NK-92 (cell line): ENCODE results near the gene FADS1.

Source experiments
- DNase-seq: peaks from one replicate; lab custom pipeline; 2025; ENCODE audit not compliant: unreplicated experiment; lab: John Stamatoyannopoulos, UW

Gene FADS1

DNA sequence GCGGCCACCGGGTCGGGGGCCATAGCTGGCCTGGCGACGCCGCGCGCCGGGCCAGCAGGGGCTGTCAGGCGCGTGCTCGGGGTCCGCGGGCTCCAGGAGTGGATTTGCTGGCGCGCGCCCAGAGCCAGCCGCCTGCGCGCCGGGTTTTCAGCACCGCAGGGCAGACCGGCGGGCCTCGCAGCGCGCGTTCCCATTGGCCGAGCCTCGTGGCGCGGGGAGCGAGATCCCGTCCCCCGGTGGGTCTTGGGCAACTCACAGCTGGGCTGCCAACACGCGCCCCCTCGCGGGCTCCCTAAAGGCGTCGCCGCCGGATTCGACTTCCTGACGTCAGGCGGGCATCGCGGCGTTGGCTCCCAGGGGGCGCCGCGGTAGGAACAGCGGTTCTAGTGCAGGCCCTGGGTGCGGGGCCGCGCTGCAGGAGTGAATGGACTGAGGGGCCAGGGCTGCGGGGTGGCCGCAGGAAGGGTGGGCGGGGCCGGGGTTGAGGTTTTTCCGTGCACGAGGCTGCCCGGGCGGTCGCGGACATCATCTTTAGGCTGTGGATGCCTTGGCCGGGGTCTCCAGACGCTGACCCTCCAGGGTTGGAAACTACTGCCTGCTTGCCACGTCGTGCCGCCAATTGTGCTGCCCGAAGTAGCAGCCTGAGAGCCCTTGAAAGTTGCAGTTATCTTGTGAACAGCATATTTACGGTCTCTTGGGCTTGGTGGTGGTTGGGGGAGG lies at the start of gene FADS1:
FADS1 (minus strand) TSS at position 268 of the 720 bp plus-strand sequence; CDS start at position 194, 74 bp downstream.
- DNase-seq = no peak

DNA sequence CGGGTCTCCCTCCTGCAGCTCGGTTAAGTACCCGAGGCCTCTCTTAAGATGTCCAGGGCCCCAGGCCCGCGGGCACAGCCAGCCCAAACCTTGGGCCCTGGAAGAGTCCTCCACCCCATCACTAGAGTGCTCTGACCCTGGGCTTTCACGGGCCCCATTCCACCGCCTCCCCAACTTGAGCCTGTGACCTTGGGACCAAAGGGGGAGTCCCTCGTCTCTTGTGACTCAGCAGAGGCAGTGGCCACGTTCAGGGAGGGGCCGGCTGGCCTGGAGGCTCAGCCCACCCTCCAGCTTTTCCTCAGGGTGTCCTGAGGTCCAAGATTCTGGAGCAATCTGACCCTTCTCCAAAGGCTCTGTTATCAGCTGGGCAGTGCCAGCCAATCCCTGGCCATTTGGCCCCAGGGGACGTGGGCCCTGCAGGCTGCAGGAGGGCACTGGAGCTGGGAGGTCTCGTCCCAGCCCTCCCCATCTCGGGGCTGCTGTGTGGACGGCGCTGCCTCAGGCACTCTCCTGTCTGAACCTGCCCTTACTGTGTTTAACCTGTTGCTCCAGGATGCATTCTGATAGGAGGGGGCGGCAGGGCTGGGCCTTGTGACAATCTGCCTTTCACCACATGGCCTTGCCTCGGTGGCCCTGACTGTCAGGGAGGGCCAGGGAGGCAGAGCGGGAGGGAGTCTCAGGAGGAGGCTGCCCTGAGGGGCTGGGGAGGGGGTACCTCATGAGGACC lies 49.6 kb upstream of the FADS1 start:
- no peak for DNase-seq

DNA sequence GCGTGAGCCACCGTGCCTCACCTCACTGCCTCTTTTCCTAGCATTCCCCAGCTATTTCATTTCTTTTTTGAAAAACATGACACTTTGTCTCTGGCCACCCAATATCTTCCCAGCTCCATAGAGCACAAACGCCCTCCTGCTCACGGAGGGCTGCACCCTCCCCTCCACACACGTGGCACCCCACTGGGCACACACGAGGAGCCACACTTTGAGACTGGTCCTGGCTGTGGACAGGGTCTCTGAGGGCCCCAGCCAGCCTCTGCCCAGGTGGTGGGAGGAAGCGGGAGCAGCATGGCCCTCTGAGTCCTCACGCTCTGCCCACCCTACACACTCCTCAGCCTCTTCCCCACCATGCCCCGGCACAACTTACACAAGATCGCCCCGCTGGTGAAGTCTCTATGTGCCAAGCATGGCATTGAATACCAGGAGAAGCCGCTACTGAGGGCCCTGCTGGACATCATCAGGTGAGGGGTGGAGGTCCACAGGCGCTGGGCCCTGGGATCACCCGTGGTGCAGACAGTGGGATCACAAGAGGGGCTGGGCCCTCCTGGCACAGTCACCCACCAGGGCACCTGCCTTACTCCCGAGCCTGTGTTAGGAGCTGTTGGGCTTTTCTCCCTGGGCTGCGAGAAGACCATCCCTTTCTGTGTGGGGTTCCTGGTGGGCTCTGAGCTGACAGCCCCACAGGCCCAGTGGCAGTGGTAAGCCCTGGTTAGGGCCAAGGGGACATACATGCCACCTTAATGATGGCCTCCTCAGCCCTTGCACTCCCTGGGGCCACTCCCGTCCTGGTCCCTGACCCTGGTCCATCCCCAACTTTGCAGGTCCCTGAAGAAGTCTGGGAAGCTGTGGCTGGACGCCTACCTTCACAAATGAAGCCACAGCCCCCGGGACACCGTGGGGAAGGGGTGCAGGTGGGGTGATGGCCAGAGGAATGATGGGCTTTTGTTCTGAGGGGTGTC lies 48.3 kb upstream of the FADS1 start:
- no peak for DNase-seq

DNA sequence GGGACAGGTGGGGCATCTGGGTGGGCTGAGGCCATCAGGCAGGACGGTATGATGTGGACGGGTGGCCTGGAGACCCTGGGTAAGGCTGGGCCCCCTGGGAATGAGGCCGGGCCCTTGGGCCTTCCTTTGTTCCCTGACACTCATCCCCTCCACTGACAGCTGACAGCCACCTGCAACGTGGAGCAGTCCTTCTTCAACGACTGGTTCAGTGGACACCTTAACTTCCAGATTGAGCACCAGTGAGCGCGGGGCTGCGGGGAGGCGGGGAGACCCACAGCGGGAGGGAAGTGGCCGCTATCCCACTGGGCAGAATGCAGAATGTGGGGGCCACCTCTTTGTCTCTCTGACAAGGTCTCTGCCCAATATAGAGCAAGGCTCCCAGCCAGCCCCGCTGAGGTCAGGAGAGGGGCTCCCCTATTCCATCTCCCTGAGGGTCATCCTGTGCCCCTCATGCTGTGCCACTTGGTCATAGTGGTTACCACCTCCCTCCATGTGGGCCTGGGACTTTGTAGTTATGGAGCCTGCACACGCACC lies 46.8 kb upstream of the FADS1 start:
- no peak for DNase-seq

DNA sequence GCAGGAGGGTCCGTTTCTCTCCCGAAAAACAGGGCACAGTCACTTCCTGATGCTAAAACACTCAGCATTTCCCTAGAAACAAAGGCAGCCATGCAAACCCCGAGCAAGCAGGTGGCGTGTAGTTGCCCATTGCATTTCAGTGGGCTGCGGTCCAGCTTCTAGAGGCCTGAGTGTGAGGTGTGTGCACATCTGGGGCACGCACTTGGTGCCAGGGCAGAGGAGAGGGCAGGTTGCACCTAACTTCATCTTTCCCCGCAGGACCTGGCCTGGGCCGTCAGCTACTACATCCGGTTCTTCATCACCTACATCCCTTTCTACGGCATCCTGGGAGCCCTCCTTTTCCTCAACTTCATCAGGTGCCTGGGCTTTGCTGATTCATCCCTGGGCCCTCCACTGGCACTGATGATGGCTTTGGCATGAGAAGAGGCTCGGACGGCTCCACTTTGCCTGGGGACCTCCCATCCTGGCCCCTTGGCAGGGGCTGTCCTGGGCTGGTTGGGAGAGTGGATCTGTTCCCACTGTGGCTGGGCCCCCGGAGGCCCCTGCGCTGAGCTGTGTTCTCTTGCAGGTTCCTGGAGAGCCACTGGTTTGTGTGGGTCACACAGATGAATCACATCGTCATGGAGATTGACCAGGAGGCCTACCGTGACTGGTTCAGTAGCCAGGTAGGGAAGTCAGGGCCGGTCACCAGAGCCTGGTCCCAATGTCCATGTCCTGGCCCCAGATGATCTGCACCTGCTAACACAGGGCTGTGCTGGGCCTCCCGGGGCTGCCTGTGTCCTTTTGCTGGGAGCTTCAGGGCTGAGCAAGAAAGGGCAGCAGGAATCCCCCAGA lies 46.1 kb upstream of the FADS1 start:
- DNase-seq = no peak

DNA sequence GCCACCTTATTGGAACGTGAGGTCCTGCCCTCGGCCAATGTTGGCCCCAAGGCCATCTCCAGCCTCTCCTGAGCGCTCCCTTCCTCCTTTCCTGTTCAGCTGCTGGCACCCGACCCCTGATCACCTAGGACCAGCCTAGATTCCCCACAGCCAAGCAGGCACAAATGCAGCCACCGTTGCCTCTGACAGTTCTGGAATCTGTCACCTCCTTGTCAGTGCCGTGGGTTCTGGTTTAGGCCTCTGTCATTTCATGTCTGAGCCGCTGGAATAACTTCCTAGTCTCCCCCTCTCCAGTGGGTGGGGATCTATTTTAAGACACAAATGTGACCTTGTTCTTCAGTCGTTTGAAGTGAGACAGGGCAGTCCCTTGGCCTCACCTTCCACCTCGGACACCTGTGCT lies 44.8 kb upstream of the FADS1 start:
- DNase-seq = no peak

DNA sequence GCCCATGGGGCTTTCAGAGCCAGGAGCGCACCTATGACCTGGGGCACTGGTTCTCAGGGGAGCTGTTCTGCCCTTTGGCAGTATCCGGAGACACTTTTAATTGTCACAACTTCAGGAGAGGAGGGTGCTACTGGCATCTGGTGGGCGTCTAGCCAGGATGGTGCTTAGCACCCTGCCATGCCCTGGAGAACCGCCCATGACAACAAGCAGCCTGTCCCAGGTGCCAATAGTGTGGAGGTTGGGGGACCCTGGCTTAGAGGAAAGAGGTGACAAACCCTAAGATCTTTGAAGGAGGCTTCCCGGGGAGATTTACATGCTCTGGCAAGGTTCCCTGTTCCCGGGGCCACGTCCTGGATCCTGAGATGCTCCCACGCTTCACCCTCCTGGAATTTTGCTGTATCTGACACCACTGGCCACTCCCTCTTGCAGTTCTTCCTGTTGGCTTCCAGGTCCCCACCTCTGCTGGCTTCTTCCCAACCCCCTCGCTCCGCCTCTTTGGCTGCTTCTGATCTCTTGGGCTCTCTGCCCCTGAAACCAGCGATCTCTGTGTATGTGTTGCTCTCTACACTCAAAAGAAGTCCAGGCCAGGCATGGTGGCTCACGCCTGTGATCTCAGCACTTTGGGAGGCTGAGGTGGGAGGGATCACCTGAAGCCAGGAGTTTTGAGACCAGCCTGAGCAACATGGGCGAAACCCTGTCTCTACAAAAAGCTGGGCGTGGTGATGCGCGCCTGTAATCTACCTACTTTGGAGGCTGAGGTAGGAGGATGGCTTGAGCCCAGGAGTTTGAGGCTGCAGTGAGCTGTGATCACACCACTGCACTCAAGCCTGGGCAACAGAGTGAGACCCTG lies 43.5 kb upstream of the FADS1 start:
- DNase-seq = no peak

DNA sequence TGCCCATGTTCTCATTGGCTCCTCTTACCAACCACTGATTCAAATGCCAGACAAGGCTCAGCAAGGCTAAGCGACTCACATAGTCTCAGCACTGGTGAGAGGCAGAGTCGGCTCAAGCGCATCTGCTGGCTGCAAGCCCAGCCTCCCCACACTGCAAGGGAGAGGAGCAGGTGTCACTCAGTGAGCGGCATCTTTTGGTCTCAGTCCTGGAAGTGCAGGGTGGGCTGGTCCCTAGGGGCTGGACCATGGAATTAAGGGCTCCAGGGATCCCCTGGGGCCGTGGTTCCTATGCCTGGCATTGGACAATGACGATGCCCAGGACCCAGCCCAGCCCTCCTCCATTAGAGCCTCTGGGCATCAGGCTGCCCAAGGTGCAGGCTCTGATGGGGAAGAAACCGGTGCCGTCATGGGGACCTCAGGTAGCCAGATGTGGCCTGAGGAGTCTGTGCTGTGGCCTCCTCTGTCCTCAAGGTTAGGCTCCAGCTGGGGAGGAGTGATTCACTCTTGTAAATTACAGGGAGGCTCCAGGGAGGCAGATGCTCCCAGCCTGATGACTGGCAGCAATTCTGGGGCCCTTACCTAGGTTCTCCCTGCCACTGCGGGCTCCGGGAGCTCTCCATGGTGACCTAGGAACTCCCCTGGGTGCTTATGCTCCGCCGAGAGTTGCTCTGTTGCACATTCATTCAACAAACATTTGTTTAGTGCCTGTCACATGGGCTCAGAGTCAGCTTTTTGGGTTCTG lies 39.3 kb upstream of the FADS1 start:
- DNase-seq = no peak

DNA sequence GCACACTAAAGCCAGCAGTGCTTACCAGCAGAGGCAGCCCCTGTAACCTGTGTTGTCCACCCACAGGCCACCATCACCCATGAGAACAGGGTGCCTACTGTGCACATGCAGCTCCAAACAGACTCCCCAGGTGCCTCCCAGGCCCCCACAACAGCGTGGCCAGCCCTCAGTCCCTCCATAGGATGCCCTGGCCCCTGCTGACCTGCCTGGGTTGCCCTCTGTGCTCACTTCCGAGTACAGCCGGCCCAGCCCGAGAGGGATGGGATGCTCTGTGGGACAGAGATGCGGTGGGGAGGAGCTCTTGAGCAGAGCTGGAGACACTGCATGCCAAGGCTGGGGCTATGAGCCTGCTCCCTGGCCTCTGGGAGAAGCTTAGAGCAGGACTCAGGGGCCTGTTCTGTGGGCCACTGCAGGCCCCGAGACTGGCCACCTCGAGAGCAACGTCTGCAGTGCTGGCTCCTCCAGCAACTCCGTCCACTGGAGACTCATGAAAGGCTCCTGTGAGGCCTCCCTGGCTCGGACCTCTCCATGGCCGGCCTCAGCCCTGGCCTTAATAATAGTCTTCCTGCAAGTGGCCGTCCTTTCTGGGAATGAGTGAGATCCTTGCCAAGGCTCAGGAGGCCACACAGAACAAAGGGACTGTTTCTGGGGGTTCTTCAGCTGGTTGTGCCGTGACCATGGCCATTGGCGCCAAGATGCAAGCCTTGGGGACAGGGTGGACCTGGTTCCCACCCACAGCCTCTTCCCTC lies 38.3 kb upstream of the FADS1 start:
- no peak for DNase-seq

DNA sequence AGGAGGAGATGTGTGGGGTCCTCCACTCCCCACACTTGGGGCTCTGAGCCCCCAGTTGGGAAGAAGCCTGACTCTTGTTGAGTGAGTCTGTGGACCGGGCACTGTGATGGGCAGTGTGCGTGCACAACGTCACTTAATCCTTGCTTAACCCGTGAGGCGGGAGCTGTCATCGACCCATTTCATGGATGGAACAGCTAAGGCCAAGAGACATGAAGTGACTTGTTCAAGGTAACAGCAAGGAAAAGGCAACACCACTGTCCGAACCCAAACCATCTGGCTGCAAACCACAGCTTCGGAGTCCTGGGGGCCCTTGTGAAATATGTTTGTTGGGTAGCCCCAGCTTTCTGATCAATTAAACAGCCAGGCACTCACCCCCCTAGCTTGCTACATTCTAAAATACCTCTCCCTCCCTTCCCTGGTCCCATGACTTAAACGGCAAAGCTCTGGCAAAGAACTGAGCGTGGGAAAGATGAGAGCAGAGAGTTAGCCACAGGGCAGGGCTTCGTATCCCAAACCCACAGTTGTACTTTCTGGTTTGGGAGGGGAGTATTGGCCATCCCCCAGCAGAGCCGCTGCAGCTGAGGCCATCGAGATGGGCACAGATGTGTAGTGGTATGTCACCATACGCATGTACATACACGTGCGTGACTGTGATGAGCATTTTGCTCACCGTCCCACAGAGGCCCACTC lies 37.5 kb upstream of the FADS1 start:
- no peak for DNase-seq

DNA sequence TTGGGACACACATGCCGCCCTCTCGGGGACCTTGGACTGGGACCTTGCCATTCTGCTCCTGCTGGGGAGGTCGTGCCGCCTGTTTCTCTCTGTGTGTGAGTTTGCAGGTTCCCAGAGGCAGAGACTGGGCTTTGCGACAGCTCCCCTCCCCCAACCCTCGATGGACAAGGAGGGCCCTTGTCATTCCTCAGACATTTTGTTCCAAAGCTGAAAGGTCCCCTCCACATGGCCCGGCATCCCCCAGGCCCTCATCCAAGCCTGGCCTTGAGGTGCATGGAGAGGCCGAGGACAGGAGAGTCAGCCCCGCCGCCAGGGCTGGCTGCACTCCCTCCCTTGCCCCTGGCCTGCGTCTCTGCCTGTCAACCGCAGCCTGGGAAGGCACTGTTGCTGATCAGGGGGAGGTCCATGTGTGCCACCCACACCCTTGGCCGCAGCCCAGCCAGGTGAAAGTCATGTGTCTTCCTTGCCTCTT lies 36.9 kb upstream of the FADS1 start:
- DNase-seq = no peak

DNA sequence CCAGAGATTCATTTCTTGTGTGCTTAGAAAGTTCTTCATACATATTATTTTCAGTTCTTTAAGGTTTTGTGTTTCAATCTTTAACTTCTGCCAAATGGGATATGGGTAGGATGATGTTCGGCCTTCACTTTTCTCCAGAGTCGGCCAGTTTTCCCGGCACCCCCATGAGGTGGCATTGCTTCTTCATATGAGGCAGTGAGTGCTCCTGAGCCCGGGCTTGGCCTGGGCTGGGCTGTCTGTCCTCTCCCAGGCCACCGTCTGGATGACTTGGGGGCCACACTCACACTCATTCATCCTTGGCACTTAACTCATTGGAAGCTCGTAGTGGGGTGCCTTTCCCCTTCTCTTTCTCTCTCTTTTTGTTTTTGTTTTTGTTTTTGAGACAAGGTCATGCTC lies 35.1 kb upstream of the FADS1 start:
- no peak for DNase-seq

DNA sequence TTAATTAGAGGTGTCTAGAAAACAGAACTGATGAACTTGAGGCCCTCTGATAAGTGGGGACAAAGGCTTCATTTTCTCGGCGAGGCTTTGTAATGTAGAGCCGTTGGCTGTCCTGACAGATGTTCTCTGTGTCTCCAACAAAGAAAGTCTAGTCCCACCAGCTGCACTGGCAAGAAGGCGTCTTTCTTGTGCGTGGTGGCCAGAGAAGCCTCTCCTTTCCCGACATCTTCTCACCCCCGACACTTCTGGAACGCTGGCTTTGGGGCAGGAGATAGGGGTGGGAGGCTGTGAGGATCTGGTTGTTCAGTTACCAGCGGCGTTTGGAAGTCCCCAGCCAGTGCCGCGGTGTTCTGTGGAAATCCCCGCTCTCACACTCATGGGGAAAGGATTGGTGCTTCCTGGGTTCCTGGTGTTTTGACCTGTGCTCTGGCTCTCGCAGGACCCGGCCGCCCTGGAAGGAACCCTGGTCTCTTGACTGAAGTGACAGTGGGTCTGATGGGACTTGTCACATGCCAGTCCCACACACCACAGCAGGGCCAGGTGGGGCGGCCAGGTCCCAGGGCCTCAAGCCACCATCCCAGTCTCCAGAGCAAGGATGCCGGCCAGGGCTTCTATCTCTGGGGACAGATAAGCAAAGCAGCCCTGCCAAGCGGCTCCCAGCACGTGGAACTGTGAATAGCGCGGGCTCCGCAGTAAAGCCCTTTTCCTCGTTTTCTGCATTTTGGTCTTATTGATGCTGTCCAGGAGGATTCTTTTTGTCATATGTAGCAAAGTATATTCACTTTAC lies 34.5 kb upstream of the FADS1 start:
- DNase-seq = no peak

DNA sequence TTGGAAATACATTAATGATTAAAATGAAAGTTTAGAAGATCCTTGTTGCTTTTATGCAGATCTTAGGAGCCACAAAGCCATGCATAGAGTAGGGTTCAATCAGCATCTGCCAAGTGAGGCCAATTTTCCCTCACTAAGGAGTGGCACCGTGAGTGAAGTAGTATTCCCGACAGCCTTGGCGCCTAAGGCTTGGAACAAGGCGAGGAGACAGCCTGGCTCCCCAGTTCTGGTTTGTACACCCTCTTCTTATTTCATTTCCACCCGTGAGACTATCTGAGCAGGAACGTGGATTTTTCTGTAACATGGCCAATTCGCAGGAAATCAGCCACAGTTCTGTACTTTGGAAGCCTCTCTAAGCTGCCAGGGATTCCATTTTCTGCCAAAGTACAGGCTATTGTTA lies 33.9 kb upstream of the FADS1 start:
- DNase-seq = no peak

DNA sequence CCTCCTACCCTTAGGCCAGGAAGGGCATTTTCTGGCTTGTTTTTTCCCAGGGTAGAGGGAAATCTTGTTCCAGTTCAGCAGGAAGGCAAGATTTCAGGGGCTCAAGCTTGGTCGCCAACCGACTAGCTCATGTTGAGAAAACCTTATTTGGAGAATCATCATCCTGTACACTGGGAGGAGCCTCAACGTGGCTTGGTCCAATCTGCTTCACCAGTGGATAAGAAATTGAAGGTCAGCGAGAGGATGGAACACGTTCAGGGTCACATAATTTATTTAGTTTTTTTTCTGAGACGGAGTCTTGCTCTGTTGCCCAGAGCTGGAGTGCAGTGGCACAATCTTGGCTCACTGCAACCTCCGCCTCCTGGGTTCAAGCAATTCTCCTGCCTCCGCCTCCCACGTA lies 31.8 kb upstream of the FADS1 start:
- no peak for DNase-seq

DNA sequence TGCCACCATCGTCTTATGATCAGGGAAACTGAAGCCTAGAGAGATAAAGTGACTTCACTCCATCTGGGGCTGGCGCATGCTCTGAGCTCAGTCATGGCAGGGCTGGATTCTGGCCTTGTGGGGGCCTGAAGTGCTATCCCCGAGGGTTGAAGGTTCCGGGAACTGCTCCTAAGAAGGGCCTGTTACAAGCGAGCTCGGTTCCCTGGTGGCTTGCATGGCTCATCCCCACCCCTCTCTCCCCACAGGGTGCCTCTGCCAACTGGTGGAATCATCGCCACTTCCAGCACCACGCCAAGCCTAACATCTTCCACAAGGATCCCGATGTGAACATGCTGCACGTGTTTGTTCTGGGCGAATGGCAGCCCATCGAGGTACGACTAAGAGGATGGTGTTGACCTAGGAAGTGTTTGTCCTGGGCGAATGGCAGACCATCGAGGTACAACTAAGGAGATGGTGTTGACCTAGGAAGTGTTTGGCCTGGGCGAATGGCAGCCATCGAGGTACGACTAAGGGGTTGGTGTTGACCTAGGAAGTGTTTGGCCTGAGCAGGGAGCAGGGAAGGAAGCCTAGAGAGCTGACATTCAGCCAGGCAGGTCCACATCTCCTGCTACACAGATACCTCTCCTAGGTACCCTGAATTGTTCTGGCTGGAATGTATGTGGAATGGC lies 31.2 kb upstream of the FADS1 start:
- no peak for DNase-seq
